ENCODE measurements around the gene FHOD3.
"Not testable (repeated sequence)": the region's sequence is repeated elsewhere in the genome, so short reads cannot be mapped to it uniquely, and the experiment has no call there.

FHOD3 gene

GRCh38 chr18:36811430-36811829 lies 513.9 kb downstream of the FHOD3 start:
- H3K4me3 ChIP-seq (ENCODE audit: low read depth, low read length) = no peak overlapping the region
- no peak for DNase-seq (ENCODE audit: low read depth)
- TF ChIP-seq CTCF (IDR thresholded peaks at IDR 0.05; ENCODE audit: insufficient read depth, low read depth, low read length, missing control alignments) = no peak

- no peak for DNase-seq (ENCODE audit: low read depth)
- no peak for TF ChIP-seq CTCF (IDR thresholded peaks at IDR 0.05; ENCODE audit: insufficient read depth, low read depth, low read length, missing control alignments)
- no peak overlapping the region for H3K4me3 ChIP-seq (ENCODE audit: low read depth, low read length)
Measured at GRCh38 chr18:36811955-36812354, 514.4 kb downstream of the FHOD3 start.

- no peak overlapping the region for H3K4me3 ChIP-seq (ENCODE audit: low read depth, low read length)
- DNase-seq (ENCODE audit: low read depth) = no peak
- TF ChIP-seq CTCF (IDR thresholded peaks at IDR 0.05; ENCODE audit: insufficient read depth, low read depth, low read length, missing control alignments) = no peak
Measured at GRCh38 chr18:36812678-36813077, 515.2 kb downstream of the FHOD3 start.

GRCh38 chr18:36813101-36813775 lies 515.7 kb downstream of the FHOD3 start:
- TF ChIP-seq CTCF (IDR thresholded peaks at IDR 0.05; ENCODE audit: insufficient read depth, low read depth, low read length, missing control alignments) = no peak
- DNase-seq (ENCODE audit: low read depth) = no peak
- no peak overlapping the region for H3K4me3 ChIP-seq (ENCODE audit: low read depth, low read length)

GRCh38 chr18:36813824-36814223 lies 516.3 kb downstream of the FHOD3 start:
- no peak for DNase-seq (ENCODE audit: low read depth)
- no peak overlapping the region for H3K4me3 ChIP-seq (ENCODE audit: low read depth, low read length)
- no peak for TF ChIP-seq CTCF (IDR thresholded peaks at IDR 0.05; ENCODE audit: insufficient read depth, low read depth, low read length, missing control alignments)

- TF ChIP-seq CTCF (IDR thresholded peaks at IDR 0.05; ENCODE audit: insufficient read depth, low read depth, low read length, missing control alignments) = no peak
- H3K4me3 ChIP-seq (ENCODE audit: low read depth, low read length) = no peak overlapping the region
- no peak for DNase-seq (ENCODE audit: low read depth)
Measured at GRCh38 chr18:36814994-36815393, 517.5 kb downstream of the FHOD3 start.

GRCh38 chr18:36816096-36816495 lies 518.6 kb downstream of the FHOD3 start:
- not testable (repeated sequence) for DNase-seq (ENCODE audit: low read depth); H3K4me3 ChIP-seq (ENCODE audit: low read depth, low read length)
